Activated CD8-positive, alpha-beta memory T cell treated with anti-CD3 and anti-CD28 coated beads, Interleukin-2, amount 10 ng/mL, durations not matched to agents 7 days and 5 days (primary cell): Measurements from ENCODE around the gene SRPRB. TPM values are rescaled to one million over a fixed set of nuclear protein-coding genes. Genes with fewer than 3 reads are reported as not detected.

ENCODE experiments used
- ATAC-seq: fragments of 150-1000 bp; cut with Tn5 transposase; one replicate; pipeline ENCODE4 v1.10.0; 2021; ENCODE audit warnings: moderate library complexity
- CTCF ChIA-PET: fragments of 350-600 bp; sonication (Branson Sonifier 250); formaldehyde crosslinking; loops from one replicate; lab custom pipeline; 2021; ENCODE audit warnings: antibody characterized with exemption; lab: Charles Lee
- DNase-seq: peaks from one replicate; pipeline ENCODE4 v3.0.0-alpha.2; 2020
- H3K27ac Mint-ChIP-seq: one replicate; pipeline ENCODE4 v1.8.0; 2021; ENCODE audit warnings: mild to moderate bottlenecking, mixed read lengths
- H3K27me3 Mint-ChIP-seq: one replicate; pipeline ENCODE4 v1.8.0; 2021; ENCODE audit warnings: mixed read lengths
- H3K36me3 Mint-ChIP-seq: one replicate; pipeline ENCODE4 v1.8.0; 2021; ENCODE audit warnings: mild to moderate bottlenecking, mixed read lengths
- H3K4me1 Mint-ChIP-seq: one replicate; pipeline ENCODE4 v1.8.0; 2021; ENCODE audit warnings: mixed read lengths
- H3K4me3 Mint-ChIP-seq: one replicate; pipeline ENCODE4 v1.8.0; 2021; ENCODE audit warnings: mild to moderate bottlenecking, moderate library complexity, mixed read lengths
- H3K9me3 Mint-ChIP-seq: one replicate; pipeline ENCODE4 v1.8.0; 2022; ENCODE audit warnings: low read depth, mixed read lengths
- total RNA-seq, 2 experiments: library from RNA; stranded (reverse); gene quantifications; one replicate each; pipeline ENCODE4 v1.2.3, GENCODE V29; 2021

SRPRB gene
- total RNA-seq, 2 experiments from 2014 or later = 44.2 to 61.3 TPM

- H3K36me3 Mint-ChIP-seq = peaks cover 24% of the 10 kb centered on the region
- H3K27me3 Mint-ChIP-seq = no peaks in the 10 kb centered on the region
- ATAC-seq (no peak), DNase-seq (peak; percentile 31)
- no peaks in the 10 kb centered on the region for H3K9me3 Mint-ChIP-seq
- peaks cover 6% of the 10 kb centered on the region for H3K4me1 Mint-ChIP-seq
- H3K27ac Mint-ChIP-seq = no peak overlapping the region
- CTCF ChIA-PET = no interaction called here
- H3K4me3 Mint-ChIP-seq = no peak overlapping the region
Measured at GRCh38 chr3:133825969-133826727, 20.5 kb downstream of the SRPRB start.

- peaks cover 23% of the 10 kb centered on the region for H3K36me3 Mint-ChIP-seq
- H3K27me3 Mint-ChIP-seq = no peaks in the 10 kb centered on the region
- H3K9me3 Mint-ChIP-seq = no peaks in the 10 kb centered on the region
- DNase-seq (no peak), ATAC-seq (no peak)
- no peak overlapping the region for H3K4me3 Mint-ChIP-seq
- no peak overlapping the region for H3K27ac Mint-ChIP-seq
- CTCF ChIA-PET = no interaction called here
- peaks cover 6% of the 10 kb centered on the region for H3K4me1 Mint-ChIP-seq
Measured at GRCh38 chr3:133827136-133827535, 21.5 kb downstream of the SRPRB start.

GRCh38 chr3:133827684-133828083 is 22.1 kb downstream of the SRPRB start:
- Mint-ChIP-seq H3K27ac (no peak overlapping the region), H3K9me3 (no peaks in the 10 kb centered on the region), H3K27me3 (no peaks in the 10 kb centered on the region), H3K4me3 (no peak overlapping the region), H3K4me1 (peaks cover 6% of the 10 kb centered on the region), H3K36me3 (peaks cover 21% of the 10 kb centered on the region)
- no peak for DNase-seq
- CTCF ChIA-PET = no interaction called here
- ATAC-seq = no peak

GRCh38 chr3:133828576-133829309 is 23.1 kb downstream of the SRPRB start:
- H3K4me1 Mint-ChIP-seq = peaks cover 6% of the 10 kb centered on the region
- CTCF ChIA-PET = no interaction called here
- no peak for DNase-seq
- H3K4me3 Mint-ChIP-seq = no peak overlapping the region
- H3K9me3 Mint-ChIP-seq = no peaks in the 10 kb centered on the region
- no peak overlapping the region for H3K27ac Mint-ChIP-seq
- peaks cover 15% of the 10 kb centered on the region for H3K36me3 Mint-ChIP-seq
- no peaks in the 10 kb centered on the region for H3K27me3 Mint-ChIP-seq
- no peak for ATAC-seq

- no peaks in the 10 kb centered on the region for H3K27me3 Mint-ChIP-seq
- CTCF ChIA-PET = no interaction called here
Measured at GRCh38 chr3:133829310-133829707, 23.7 kb downstream of the SRPRB start.

GRCh38 chr3:133830071-133830470 is 24.5 kb downstream of the SRPRB start:
- H3K36me3 Mint-ChIP-seq = peaks cover 8% of the 10 kb centered on the region
- H3K9me3 Mint-ChIP-seq = no peaks in the 10 kb centered on the region
- H3K27ac Mint-ChIP-seq = no peak overlapping the region
- ATAC-seq (no peak), DNase-seq (no peak)
- H3K4me3 Mint-ChIP-seq = no peak overlapping the region
- CTCF ChIA-PET = no interaction called here
- no peaks in the 10 kb centered on the region for H3K27me3 Mint-ChIP-seq
- peaks cover 6% of the 10 kb centered on the region for H3K4me1 Mint-ChIP-seq

More at GRCh38 chr3:133829310-133829707, 23.7 kb downstream of the SRPRB start:
- peaks cover 10% of the 10 kb centered on the region for H3K36me3 Mint-ChIP-seq
- no peak overlapping the region for H3K4me3 Mint-ChIP-seq
- no peaks in the 10 kb centered on the region for H3K9me3 Mint-ChIP-seq
- peaks cover 6% of the 10 kb centered on the region for H3K4me1 Mint-ChIP-seq
- ATAC-seq (no peak), DNase-seq (no peak)
- no peak overlapping the region for H3K27ac Mint-ChIP-seq

- Mint-ChIP-seq H3K27me3 (no peaks in the 10 kb centered on the region), H3K27ac (no peak overlapping the region), H3K36me3 (no peaks in the 10 kb centered on the region), H3K4me1 (peaks cover 3% of the 10 kb centered on the region), H3K9me3 (no peaks in the 10 kb centered on the region), H3K4me3 (no peak overlapping the region)
- ATAC-seq (no peak), DNase-seq (no peak)
- CTCF ChIA-PET = interaction anchor here (1.0 kb wide), 1 partner anchor 12 kb away, joined by 3 read pairs; no protein-coding TSS in a partner anchor
Measured at GRCh38 chr3:133831966-133832801, 26.6 kb downstream of the SRPRB start.

- CTCF ChIA-PET = interaction anchor here (1.0 to 1.3 kb wide), 2 partner anchors 12 to 15 kb away, joined by 3 to 5 read pairs; no protein-coding TSS in a partner anchor
- Mint-ChIP-seq H3K36me3 (no peaks in the 10 kb centered on the region), H3K4me3 (no peak overlapping the region), H3K27ac (no peak overlapping the region), H3K27me3 (no peaks in the 10 kb centered on the region), H3K4me1 (no peaks in the 10 kb centered on the region), H3K9me3 (no peaks in the 10 kb centered on the region)
- DNase-seq (peak; percentile 35), ATAC-seq (no peak)
Measured at GRCh38 chr3:133832802-133833144, 27.2 kb downstream of the SRPRB start.

- Mint-ChIP-seq H3K27ac (no peak overlapping the region), H3K9me3 (no peaks in the 10 kb centered on the region), H3K27me3 (no peaks in the 10 kb centered on the region), H3K4me1 (no peaks in the 10 kb centered on the region), H3K36me3 (no peaks in the 10 kb centered on the region), H3K4me3 (no peak overlapping the region)
- ATAC-seq = no peak
- DNase-seq = no peak
- CTCF ChIA-PET = interaction anchor here (1.0 to 1.3 kb wide), 2 partner anchors 13 to 15 kb away, joined by 3 to 5 read pairs; no protein-coding TSS in a partner anchor
Measured at GRCh38 chr3:133833267-133833666, 27.7 kb downstream of the SRPRB start.

GRCh38 chr3:133833880-133834620 is 28.4 kb downstream of the SRPRB start:
- peak; percentile 30 for DNase-seq
- Mint-ChIP-seq H3K27me3 (no peaks in the 10 kb centered on the region), H3K4me3 (no peak overlapping the region), H3K9me3 (no peaks in the 10 kb centered on the region), H3K4me1 (no peaks in the 10 kb centered on the region), H3K27ac (no peak overlapping the region), H3K36me3 (no peaks in the 10 kb centered on the region)
- CTCF ChIA-PET = interaction anchor here (1.3 kb wide), 1 partner anchor 16 kb away, joined by 5 read pairs; no protein-coding TSS in a partner anchor
- no peak for ATAC-seq

GRCh38 chr3:133834621-133835417 is 29.2 kb downstream of the SRPRB start:
- no peak for ATAC-seq
- Mint-ChIP-seq H3K27ac (no peak overlapping the region), H3K9me3 (no peaks in the 10 kb centered on the region)

GRCh38 chr3:133835418-133835743 is 29.8 kb downstream of the SRPRB start:
- H3K9me3 Mint-ChIP-seq = no peaks in the 10 kb centered on the region
- H3K36me3 Mint-ChIP-seq = no peaks in the 10 kb centered on the region
- CTCF ChIA-PET = no interaction called here
- ATAC-seq (no peak), DNase-seq (no peak)
- H3K4me1 Mint-ChIP-seq = no peaks in the 10 kb centered on the region
- H3K27ac Mint-ChIP-seq = no peak overlapping the region
- H3K4me3 Mint-ChIP-seq = no peak overlapping the region
- H3K27me3 Mint-ChIP-seq = no peaks in the 10 kb centered on the region

More at GRCh38 chr3:133834621-133835417, 29.2 kb downstream of the SRPRB start:
- no peak overlapping the region for H3K4me3 Mint-ChIP-seq
- peak; percentile 34 for DNase-seq
- CTCF ChIA-PET = no interaction called here
- H3K27me3 Mint-ChIP-seq = no peaks in the 10 kb centered on the region
- H3K36me3 Mint-ChIP-seq = no peaks in the 10 kb centered on the region
- H3K4me1 Mint-ChIP-seq = no peaks in the 10 kb centered on the region
